Dedifferentiated amniotic fluid mesenchymal stem cell (primary cell): ENCODE results near the gene CD300LD.
"Not testable (repeated sequence)": the region's sequence is repeated elsewhere in the genome, so short reads cannot be mapped to it uniquely, and the experiment has no call there.

Source experiments
- DNase-seq: peaks from one replicate; pipeline ENCODE4 v3.0.0-alpha.2; 2016; ENCODE audit errors: extremely low spot score

CD300LD gene

DNA sequence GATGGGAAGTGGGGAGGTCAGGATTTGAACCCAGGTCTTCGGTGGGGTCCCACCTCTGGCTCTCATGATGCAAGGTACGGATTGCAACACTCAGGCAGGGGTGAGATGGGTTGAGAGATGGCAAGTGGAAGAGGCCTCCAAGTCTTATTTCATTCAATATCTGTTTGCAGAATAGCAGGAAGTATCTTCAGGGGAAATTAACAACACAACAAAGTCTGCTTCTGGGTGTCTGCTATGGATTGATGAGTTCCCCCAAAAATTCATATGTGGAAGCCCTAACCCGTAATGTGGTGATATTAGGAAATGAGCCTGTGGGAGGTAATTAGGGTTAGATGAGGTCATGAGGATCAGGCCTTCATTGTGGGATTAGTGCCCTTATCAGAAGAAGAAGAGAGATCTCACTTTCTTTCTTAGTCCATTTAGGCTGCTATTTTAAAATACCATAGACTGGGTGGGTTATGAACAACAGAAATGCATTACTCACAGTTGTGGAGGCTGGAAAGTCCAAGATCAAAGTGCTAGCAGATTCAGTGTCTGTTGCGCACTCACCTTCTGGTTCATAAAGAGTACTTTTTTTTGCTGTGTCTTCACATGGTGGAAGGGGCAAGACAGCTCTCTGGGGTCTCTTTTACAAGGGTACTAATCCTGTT is 20.3 kb downstream of the CD300LD start:
- DNase-seq = no peak

DNA sequence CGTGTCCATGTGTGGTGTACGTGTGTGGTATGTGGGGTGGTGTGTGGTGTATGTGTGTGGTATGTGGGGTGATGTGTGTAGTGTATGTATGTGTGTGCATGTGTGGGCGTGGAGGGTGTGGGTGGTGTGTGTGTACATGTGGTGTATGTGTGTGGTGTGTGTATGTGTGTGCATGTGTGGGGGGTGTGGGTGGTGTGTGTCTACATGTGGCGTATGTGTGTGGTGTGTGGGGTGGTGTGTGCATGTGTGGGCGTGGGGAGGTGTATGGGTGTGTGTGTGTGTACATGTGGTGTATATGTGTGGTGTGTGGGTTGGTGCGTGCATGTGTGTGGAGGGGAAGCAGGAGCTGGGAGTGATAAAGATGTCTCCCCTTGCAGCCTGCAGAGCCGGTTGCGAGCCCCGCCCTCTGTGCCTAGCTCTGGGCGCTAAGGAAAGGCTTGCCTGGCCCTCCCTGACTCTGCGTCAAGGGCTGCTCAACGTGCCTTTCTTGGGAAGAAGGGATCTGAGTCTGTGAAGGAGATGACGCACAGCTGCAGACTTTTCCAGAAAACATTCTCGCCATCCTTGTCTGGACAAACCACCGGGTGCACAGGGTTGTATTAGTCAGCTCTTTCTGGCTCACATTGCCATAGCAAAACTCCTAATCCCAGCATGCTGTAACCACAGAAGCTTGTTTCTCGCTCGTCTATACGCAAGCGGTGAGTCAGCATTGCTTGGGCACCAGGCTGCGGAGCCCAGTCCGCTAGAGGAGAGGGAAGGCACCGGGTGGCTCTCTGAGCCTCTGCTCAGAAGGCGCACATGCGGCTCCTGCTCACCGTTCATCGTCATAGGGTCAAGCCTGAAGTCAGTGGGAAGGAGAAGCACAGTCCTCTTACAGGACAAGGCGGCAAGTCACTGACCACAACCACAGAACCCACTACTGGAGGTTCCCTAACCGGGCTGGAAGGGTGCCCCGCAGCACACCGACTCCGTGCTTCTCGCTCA is 22.8 kb downstream of the CD300LD start:
- DNase-seq = peak; percentile 21

DNA sequence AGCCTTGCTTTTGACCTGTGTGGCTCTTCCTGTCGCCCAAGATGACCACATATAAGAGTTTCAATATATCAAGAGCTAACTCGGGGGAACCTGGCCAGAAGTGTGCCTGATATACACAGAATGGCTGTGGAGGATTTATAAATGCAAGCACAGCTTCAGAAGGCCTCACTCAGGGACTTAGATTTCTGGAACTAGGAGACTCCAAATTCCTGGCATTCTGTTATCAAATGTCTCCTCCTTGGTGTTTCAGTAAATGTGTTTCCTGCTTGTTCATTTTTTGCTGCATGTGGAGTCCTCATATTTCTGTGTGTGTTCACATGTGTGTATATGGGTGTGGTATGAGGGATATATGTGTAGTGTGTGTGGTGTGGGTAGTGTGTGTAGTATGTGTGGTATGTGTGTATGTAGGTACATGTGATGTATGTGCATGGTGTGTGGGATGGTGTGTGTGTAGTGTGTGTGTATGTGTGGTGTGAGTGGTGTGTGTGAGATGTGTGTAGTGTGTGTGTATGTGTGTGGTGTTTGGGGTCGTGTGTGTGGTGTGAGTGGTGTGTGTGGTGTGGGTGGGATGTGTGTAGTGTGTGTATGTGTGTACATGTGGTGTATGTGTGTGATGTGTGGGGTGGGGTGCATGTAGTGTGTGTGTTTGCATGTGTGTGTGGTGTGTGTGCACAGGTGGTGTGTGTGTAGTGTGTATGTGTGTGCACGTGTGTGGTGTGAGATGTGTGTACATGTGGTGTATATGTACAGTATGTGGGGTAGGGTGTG is 23.8 kb downstream of the CD300LD start:
- DNase-seq = no peak

DNA sequence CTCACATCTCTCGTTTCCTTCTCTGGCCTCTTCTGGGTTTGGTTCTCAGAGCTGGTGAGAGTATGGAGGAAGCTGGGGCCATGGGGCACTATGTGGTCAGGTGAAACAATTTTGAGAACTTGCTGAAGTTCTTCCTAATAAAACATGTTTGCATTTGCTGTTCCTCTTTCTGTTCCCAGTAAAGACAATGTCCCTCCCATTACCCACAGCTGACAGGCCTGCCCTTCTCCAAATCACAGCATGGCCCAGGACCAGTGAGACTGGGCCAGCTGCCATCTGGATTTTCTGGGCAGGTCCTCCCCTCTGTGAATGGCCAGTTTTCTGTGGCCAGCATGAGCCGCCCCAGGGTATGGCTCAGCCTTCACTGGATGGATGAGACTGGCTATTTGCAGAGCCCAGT is 24.7 kb downstream of the CD300LD start, which contains the start of gene CD300H:
TSS of gene CD300H (minus strand) at position 113 of the 400 bp plus-strand sequence.
- no peak for DNase-seq

DNA sequence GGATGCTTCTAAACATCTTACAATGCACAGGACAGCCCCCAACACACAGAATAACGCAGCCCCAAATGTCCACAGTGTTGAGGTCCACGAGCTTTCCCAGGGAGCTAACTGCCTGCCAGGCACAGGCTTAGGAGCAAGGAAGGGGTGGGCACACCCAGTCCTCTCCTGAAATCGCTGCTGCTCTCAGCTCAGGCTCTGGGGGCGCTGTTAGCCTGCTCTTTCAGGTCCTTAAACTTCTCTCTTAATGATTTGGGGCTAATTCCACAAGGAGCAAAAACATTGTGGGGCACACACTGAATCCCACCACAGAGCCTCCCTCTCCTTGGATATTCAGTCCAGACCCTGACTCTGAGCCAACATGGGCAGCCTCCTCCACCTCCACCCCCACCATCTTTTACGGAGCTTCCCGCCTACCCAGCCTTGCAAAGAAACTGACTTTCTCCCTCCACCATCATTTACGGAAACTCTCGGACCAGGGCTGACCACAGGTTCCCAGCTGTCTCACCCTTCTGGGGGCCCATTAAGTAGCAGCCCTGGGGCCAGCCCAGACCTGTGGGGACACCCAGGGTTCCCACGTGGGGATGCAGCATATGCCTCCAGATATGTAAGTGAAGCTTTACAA is 25.8 kb downstream of the CD300LD start:
- DNase-seq = no peak

DNA sequence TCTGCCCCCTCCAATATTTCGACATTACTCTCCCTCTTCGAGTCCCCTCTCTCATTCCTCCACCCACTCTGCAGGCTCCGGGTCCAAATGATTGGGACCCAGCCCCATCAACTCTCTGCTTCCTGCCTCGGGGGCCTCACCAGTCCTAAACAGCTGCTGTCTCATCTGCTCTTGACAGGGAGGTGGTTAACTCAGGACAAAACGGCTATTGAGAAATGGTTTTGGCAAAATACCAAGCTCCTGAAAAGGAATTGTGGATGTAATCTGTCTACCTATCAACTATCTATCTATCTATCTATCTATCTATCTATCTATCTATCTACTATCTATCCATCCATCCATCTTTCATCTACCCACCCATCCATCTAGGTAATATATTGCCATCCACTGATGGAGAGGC is 27.0 kb downstream of the CD300LD start:
- DNase-seq = no peak

DNA sequence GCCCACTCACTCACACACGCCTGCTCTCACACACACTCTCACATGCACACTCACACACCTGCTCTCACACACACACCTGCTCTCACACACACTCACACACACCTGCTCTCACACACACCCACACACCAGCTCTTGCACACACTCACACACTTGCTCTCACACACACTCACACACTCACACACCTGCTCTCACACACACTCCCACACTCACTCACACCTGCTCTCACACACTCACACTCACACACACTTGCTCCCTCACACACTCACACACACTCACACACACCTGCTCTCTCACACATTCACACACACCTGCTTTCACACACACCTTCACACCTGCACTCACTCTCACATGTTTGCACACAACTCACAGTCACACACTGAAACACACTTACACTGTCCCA is 28.7 kb downstream of the CD300LD start:
- DNase-seq = no peak

DNA sequence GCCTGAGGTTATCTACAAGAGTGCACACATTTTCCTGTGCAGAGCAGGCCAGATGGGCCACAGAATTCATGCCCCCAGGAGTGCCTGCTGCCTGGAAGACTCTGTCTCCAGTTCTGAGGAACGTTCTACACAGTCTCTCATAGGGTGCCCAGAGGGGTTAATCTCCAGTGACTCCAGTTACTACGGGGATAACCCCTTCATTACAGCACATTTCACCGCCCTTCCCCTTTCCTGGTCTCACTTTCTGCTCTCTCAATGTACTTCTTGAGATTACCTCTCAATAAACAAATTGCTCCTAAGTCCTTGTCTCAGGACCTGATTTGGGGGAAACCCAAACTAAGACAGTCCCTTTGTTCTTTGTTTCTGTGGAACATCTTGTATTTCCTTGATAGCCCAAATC is 30.5 kb downstream of the CD300LD start:
- no peak for DNase-seq

DNA sequence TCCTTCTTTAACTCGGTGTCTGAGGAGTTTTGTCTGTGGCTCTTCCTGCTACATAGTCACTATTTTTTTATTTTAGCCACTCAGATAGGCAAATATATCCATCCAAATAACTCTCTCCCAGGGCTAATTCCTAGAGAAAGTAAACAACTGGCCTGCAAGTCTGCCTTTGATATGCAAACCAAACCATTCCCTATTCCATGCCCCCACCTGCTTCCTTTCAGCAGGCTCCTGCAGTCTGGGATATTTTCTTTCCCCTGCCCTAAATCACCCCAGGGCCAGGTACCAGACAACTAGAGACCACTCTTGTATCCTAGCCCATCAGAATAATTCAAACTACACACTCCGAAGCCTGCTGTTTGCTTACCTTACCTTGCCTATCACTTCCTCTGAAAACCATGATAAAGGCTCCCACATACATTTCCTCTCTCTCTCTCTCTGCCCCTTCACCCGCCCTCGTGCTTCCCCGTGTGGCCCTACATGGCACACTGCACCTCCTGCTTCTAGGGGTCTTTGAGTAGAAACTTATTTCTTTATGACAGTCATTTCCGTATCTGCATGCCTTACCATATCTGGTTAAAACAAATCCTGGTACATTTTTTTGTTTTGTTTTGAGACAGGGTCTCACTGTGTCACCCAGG is 33.1 kb downstream of the CD300LD start:
- no peak for DNase-seq

DNA sequence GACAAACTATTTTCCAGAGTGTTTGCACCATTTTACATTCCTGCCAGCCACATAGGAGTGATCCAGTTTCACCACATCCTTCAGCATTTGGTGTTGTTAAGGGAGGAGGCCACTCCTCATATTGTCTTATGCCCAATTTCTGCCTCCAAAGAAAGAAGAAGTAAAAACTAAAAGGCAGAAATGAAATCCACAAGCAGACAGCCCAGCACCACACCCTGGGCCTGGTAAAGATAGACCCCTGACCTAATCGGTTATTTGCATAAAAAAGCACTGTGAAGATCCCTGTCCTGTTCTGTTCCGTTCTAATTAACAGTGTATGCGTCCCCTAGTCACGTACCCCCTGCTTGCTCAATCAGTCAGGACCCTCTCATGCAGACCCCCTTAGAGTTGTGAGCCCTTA is 33.7 kb downstream of the CD300LD start:
- DNase-seq = not testable (repeated sequence)

DNA sequence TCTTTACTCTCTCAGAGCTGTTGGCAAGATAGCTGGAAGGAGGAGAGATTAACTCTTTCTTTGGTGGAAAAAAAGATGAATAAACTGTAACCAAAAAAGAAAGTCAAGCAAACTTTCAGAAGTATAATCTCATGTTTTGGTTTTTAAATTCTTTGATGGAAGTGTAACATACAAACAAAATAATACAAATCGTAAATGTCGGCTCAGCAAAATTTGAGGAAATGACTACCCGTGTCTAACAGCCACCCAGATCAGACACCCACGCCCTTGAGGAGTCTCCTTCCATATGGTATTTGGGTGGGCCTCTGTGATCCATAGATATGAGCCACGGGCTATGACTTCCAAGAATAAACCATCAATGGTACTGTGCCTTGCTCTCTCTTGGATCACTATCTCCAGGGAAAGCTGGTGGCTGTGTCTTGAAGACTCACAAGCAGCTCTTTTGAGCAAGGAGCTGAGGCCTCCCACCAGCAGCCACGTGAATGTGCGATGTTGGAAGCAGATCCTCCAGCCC is 36.6 kb downstream of the CD300LD start:
- DNase-seq = no peak

DNA sequence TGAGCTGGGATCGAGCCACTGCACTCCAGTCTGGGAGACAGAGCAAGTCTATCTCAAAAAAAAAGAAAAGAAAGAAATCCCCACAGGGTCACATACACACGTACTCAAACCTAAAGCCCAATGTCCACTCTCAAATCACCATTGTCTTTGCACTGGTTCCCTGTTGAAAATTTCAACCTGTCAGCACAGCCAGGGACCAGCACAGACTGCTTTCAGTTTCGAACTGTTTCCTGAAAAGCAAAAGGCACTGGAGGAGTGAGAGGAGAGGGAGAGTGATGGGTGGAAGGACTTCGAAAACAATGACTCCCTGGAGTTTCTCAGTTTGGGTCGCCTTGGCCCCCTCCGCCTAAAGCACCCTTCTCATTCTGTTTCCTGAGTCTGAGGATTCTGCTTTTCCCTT is 37.2 kb downstream of the CD300LD start:
- no peak for DNase-seq

DNA sequence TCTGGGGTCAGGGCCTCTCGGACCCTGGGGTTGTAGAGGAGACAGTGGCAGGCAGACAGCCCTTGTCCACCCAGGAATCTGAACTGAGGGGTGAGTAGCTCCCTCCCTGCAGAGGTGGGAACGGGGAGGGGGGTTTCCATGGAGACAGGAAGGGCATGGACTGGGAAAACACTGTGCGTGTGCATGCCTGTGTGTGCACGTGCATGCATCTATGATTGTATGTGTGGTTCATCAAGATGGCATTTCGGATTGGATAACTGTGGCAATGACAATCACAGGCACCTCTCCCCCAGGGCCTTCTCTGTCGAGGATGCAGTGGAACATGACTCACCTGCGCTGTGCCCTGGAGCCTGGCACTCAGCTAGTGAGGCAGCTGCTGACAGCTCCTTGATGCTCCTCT is 40.0 kb downstream of the CD300LD start:
- no peak for DNase-seq

DNA sequence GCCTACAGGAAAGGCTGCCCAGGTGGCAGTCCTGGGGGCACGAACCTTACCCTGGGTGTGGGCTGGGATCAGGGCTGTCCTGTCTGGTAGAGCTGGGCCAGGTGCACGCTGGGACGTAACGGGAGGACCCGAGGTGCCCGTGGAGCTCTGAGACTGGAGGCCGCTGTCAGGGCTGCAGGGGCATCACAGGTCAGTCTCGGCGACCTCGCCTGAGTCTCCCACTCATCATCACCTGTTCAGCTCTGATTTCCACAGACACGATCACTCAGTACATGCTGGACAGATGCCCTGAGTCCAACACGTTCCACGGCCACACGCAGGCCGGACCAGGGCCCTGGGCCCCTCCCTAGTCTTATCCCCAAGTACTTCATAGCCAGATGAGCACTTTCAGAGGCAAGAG is 41.5 kb downstream of the CD300LD start:
- no peak for DNase-seq

DNA sequence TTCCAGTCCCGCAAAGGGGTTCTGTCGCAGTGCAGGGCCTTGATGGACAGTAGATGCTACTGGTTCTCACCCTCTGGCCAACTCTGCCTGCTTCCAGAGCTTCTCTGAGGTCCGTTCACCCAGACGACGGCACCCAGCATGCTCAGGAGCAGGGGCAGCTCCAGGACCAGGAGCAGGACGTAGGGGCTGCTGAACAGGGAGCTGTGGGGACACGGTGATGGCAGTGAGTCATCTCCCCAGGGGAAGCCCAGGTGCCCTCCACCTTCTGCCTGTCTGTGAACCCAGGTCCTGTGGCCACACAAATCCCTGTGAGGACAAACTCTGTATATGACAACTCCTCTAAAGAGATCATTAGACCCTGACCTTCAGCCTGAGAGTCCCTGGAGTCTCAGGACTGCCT is 42.7 kb downstream of the CD300LD start:
- no peak for DNase-seq

DNA sequence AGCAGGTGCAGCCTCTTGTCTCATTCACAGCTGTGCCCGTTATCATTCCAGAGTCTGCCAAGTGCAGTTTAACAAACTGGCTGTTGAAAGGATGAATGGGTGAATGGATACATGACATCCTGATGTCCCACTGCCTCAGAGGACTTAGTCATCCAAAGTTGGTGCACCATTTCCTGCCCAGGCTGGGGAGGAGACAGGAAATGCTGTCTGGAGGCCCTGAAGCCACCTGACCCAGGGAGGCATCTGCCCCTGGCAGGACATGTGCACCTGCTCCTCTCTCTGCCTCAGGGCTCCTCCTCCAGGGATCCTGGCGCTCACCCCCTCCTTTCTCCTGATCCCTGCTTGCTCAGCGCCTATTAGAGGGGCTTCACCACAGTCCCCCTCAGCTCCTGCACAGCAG is 44.3 kb downstream of the CD300LD start:
- DNase-seq = no peak

DNA sequence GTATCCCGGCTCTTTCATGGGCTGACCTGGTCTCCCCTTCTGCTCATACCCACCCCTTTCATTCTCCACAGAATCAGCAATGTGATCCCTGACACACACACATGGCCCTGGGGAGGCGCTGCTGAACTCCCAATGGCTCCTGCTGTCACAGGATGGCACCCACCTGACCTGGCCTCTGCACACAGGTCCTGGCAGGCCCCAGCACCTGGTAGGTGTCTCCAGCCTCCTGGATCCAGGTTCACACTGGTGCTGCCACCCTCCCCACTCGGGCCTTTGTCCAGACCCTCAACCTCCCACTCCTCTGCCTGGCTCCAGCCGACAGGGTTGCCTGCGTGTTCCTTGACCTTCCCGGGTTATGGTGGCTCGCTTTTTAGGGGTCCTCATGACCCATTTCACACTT is 44.8 kb downstream of the CD300LD start:
- DNase-seq = no peak

DNA sequence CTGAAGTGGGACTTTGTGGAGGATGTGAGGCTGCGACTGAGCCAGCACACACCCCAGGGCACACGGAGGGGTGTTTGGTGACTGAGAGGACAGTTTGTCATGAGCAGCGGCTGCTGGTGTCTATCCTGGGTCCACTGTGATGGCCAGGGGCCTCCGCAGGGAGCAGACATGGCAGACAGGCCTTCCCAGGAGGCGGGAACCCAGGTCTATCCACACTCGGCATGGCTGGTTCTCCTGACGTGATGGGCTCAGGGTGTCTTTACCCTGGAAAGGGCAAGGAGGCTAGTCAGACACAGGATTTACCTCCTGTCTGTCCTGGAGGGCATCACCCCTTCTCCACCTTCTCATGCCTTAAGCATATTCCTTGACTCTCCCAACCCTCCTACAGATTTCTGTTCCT is 45.5 kb downstream of the CD300LD start:
- no peak for DNase-seq

DNA sequence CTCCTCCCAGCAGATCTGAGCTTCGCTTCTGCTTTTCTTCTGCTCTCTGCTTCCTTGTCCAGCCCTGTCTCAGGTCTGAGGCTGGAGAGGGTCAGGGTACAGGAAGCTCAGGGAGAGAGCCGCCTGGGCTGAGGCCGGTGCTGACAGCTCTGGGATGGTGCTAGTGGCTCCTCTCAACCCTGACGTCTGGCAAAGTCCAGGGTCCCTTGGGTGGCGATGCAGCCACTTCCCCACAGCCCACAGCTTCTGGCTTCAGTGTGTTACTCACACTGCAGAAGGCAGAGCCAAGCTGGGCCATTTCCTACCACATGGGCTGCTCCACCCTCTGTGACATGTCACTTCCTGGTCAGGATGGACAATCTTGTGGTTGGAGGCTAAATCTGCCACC is 46.2 kb downstream of the CD300LD start, which contains the start of gene CD300C:
TSS of gene CD300C (minus strand) at position 273 of the 388 bp plus-strand sequence. CDS start 333 bp downstream, outside the sequence.
- DNase-seq = no peak

DNA sequence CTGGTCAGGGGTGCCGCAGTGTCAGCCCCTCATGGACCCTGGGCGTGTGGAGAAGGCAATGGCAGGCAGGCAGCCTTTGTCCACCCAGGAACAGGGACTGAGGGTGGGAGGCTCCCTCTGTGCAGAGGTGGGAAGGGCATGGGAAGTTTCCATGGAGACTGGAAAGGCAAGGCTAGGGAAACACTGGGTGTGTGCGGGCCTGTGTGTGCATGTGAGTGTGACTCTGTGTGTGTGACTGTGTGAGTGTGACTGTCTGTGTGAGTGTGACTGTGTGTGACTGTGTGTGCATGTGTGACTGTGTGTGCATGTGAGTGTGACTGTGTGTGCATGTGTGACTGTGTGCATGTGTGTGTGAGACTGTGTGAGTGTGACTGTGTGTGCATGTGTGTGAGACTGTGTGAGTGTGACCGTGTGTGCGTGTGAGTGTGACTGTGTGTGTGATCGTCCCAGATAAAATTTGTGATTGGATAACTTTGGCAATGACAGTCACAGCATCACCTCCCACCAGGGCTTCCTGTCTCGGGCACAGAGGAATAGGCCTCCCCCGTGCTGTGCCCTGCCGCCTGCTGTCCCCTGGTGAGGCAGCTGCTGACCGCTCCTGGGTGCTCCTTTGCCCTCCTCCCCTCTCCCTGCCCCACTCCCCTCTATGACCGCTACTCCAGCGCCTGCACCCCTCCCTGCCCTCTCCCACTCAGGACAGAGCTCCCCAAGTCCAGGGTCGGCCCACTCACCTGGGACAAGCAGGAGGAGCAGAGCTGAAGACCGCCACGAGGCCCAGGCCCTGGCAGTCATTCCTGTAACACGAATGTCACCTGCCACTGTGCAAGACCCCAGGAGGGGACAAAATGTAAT is 46.9 kb downstream of the CD300LD start:
- DNase-seq = no peak
